GM12878 (cell line): ENCODE data around the gene SALL3.

ENCODE experiments used
- CTCF ChIP-seq, 3 experiments: IDR thresholded peaks in 2 of 3; conservative IDR thresholded peaks in 1 of 3; 2 replicates each; pipeline ENCODE4 v1.5.1; 2011; ENCODE audit warnings: low read depth in 3 of 3, low read length in 3 of 3, mild to moderate bottlenecking in 3 of 3, control low read depth in 2 of 3, moderate library complexity in 2 of 3, inconsistent platforms in 1 of 3, mixed read lengths in 1 of 3; ENCODE audit not compliant: control insufficient read depth in 2 of 3, insufficient read depth in 1 of 3; ENCODE audit errors: extremely low read depth in 1 of 3
- EZH2 ChIP-seq: IDR thresholded peaks from 2 replicates; pipeline ENCODE4 v1.6.1; 2012; ENCODE audit warnings: low read depth, mild to moderate bottlenecking, control low read depth, inconsistent platforms, low read length, borderline replicate concordance; ENCODE audit not compliant: control insufficient read depth
- FOXK2 ChIP-seq: fragments of 450-650 bp; IDR thresholded peaks from 2 replicates; pipeline ENCODE4 v1.6.1; 2017; ENCODE audit warnings: mild to moderate bottlenecking, moderate library complexity
- FOXM1 ChIP-seq: IDR thresholded peaks from 2 replicates; pipeline ENCODE4 v1.6.1; 2012; ENCODE audit warnings: low read depth, mild to moderate bottlenecking, inconsistent platforms, low read length, moderate library complexity
- JUND ChIP-seq: IDR thresholded peaks from 2 replicates; pipeline ENCODE4 v1.6.1; 2012; ENCODE audit warnings: low read depth, mild to moderate bottlenecking, low read length, improper control_type of control experiment, moderate library complexity
- MTA3 ChIP-seq: IDR thresholded peaks from 2 replicates; pipeline ENCODE4 v1.6.1; 2012; ENCODE audit warnings: low read length, inconsistent platforms, borderline replicate concordance
- MXI1 ChIP-seq: fragments of 150-350 bp; IDR thresholded peaks from 2 replicates; pipeline ENCODE4 v1.6.1; 2011; ENCODE audit warnings: low read depth, mild to moderate bottlenecking, inconsistent platforms, low read length, improper control_type of control experiment
- NFXL1 ChIP-seq: fragments of 450-650 bp; IDR thresholded peaks from 2 replicates; pipeline ENCODE4 v1.6.1; 2017; ENCODE audit warnings: antibody characterized with exemption, mild to moderate bottlenecking, borderline replicate concordance
- POLR2AphosphoS2 ChIP-seq: IDR thresholded peaks from 2 replicates; pipeline ENCODE4 v1.6.1; 2011; ENCODE audit warnings: low read depth, mild to moderate bottlenecking, low read length, improper control_type of control experiment, moderate library complexity
- REST ChIP-seq: IDR thresholded peaks from 2 replicates; pipeline ENCODE4 v1.6.1; 2012; ENCODE audit warnings: mild to moderate bottlenecking, low read depth, low read length
- RFX5 ChIP-seq: IDR thresholded peaks from 2 replicates; pipeline ENCODE4 v1.6.1; 2011; ENCODE audit warnings: low read depth, low read length, improper control_type of control experiment
- SREBF1 ChIP-seq: IDR thresholded peaks from 2 replicates; pipeline ENCODE4 v1.6.1; 2012; ENCODE audit warnings: mild to moderate bottlenecking, low read length
- SUPT20H ChIP-seq: IDR thresholded peaks from 2 replicates; pipeline ENCODE4 v1.6.1; 2011; ENCODE audit warnings: low read depth, mild to moderate bottlenecking, low read length, moderate library complexity, borderline replicate concordance; ENCODE audit not compliant: control insufficient read depth

- TF ChIP-seq CTCF (IDR thresholded peaks at IDR 0.05 in 2 of 3, conservative IDR thresholded peaks at IDR 0.05 in 1 of 3; ENCODE audit: control insufficient read depth in 2 of 3, extremely low read depth in 1 of 3, insufficient read depth in 1 of 3, low read depth in 3 of 3, low read length in 3 of 3) (no peak), MTA3 (no peak), REST (no peak), SUPT20H (no peak), RFX5 (no peak), JUND (no peak), SREBF1 (no peak), FOXM1 (no peak), MXI1 (no peak), EZH2 (no peak), POLR2AphosphoS2 (no peak), NFXL1 (no peak), FOXK2 (no peak)
These were observed 68.1 kb downstream of the SALL3 start for GRCh38 chr18:79047556-79048244.
